HepG2 (cell line): ENCODE data around the gene C10orf90. TPM values are rescaled to one million over a fixed set of nuclear protein-coding genes. Genes with fewer than 3 reads are reported as not detected.

Experiments used
- ATAC-seq: fragments of 200-7000 bp; cut with Tn5 transposase; 3 replicates; pipeline ENCODE4 v1.9.1; 2020; ENCODE audit warnings: mild to moderate bottlenecking, moderate library complexity
- BruUV-seq: library from RNA; stranded (reverse); fragments of 400-500 nt; replicated peaks from 2 replicates; lab custom pipeline; 2021; lab: Mats Ljungman, UMichigan
- CTCF ChIA-PET: fragments of 300-600 bp; formaldehyde crosslinking; extraction: SDS; loops from one replicate; lab custom pipeline; 2021; ENCODE audit warnings: low total read pairs, inconsistent platforms, low intra/inter-chr PET ratio; lab: Yijun Ruan, JAX
- POLR2A ChIA-PET: fragments of 350-600 bp; sonication (Branson Sonifier 250); formaldehyde crosslinking; loops from one replicate; lab custom pipeline; 2020; ENCODE audit warnings: antibody characterized with exemption, inconsistent platforms; lab: Yijun Ruan, JAX
- DNase-seq: peaks from one replicate; pipeline ENCODE4 v3.0.0-alpha.2; 2015; ENCODE audit warnings: low spot score
- FAIRE-seq: peaks from 3 replicates; lab custom pipeline; 2011; peaks lifted over from hg19 to GRCh38; lab: Jason Lieb, UNC
- H2AFZ ChIP-seq: one replicate; pipeline ENCODE4 v1.6.1; 2011; ENCODE audit warnings: low read length, inconsistent platforms
- H3K27ac ChIP-seq: fragments of 300-600 bp; 3 replicates; pipeline ENCODE4 v1.8.0; 2011; ENCODE audit warnings: mixed run types, mild to moderate bottlenecking, mixed read lengths, low read length, inconsistent platforms; ENCODE audit not compliant: insufficient read depth; ENCODE audit errors: extremely low read length
- H3K27me3 ChIP-seq, 2 experiments: fragments of 200-600 bp in 1 of 2; 2 replicates in 1 of 2; 3 replicates in 1 of 2; pipeline versions ENCODE4 v1.6.0 to v1.8.0; 2011; ENCODE audit warnings: low read length in 2 of 2, mild to moderate bottlenecking in 2 of 2, moderate library complexity in 2 of 2, inconsistent platforms in 1 of 2; ENCODE audit not compliant: insufficient read depth in 2 of 2, control insufficient read depth in 1 of 2
- H3K36me3 ChIP-seq, 2 experiments: fragments of 200-600 bp in 1 of 2; replicated peaks in 1 of 2; 2 replicates in 1 of 2; 3 replicates in 1 of 2; pipeline versions ENCODE4 v1.5.1 to v1.8.0; 2011; ENCODE audit warnings: low read length in 2 of 2, inconsistent platforms in 1 of 2; ENCODE audit not compliant: insufficient read depth in 2 of 2, control insufficient read depth in 1 of 2
- H3K4me1 ChIP-seq: 2 replicates; pipeline ENCODE4 v1.5.1; 2012; ENCODE audit warnings: low read length, inconsistent platforms; ENCODE audit not compliant: insufficient read depth
- H3K4me2 ChIP-seq: 2 replicates; pipeline ENCODE4 v1.6.0; 2011; ENCODE audit warnings: low read depth, low read length, inconsistent platforms
- H3K4me3 ChIP-seq, 3 experiments: fragments of 200-600 bp in 1 of 3; sonication (generic), shearing (Covaris generic) in 1 of 3; replicated peaks in 1 of 3; 2 replicates each; pipeline ENCODE4 v1.5.1; 2011 to 2016; ENCODE audit warnings: low read length in 3 of 3, inconsistent platforms in 2 of 3, low read depth in 2 of 3, mild to moderate bottlenecking in 2 of 3, control low read depth in 1 of 3, mixed read lengths in 1 of 3; ENCODE audit not compliant: insufficient read depth in 1 of 3
- H3K79me2 ChIP-seq: one replicate; pipeline ENCODE4 v1.6.1; 2011; ENCODE audit warnings: low read length, inconsistent platforms; ENCODE audit not compliant: insufficient read depth
- H3K9ac ChIP-seq: 2 replicates; pipeline ENCODE4 v1.6.0; 2011; ENCODE audit warnings: mild to moderate bottlenecking, low read depth, low read length, inconsistent platforms; ENCODE audit not compliant: insufficient read depth
- H3K9me3 ChIP-seq: 2 replicates; pipeline ENCODE4 v1.5.1; 2012; ENCODE audit warnings: mild to moderate bottlenecking, low read length
- H4K20me1 ChIP-seq: 2 replicates; pipeline ENCODE4 v1.6.0; 2011; ENCODE audit warnings: inconsistent platforms, mild to moderate bottlenecking, low read length, moderate library complexity; ENCODE audit not compliant: insufficient read depth
- ATM ChIP-seq: fragments of 450-650 bp; IDR thresholded peaks from 2 replicates; pipeline ENCODE4 v1.7.1; 2017; ENCODE audit warnings: mild to moderate bottlenecking, borderline replicate concordance
- CENPT ChIP-seq: sonication (generic); formaldehyde crosslinking; IDR thresholded peaks from 2 replicates; pipeline ENCODE4 v1.8.0; 2022; ENCODE audit warnings: low read depth, mild to moderate bottlenecking, moderate library complexity, missing genetic modification reagents
- FOSL1 ChIP-seq: sonication (generic); formaldehyde crosslinking; IDR thresholded peaks from 2 replicates; pipeline ENCODE4 v1.9.0; 2021; ENCODE audit warnings: missing genetic modification reagents, borderline replicate concordance
- HOXA3 ChIP-seq: sonication (generic); formaldehyde crosslinking; IDR thresholded peaks from 2 replicates; pipeline ENCODE4 v1.5.0; 2020; ENCODE audit warnings: missing genetic modification reagents
- ZNF75D ChIP-seq: sonication (generic); formaldehyde crosslinking; IDR thresholded peaks from 2 replicates; pipeline ENCODE4 v1.8.1; 2023; ENCODE audit warnings: missing genetic modification reagents, mild to moderate bottlenecking, borderline replicate concordance
- WGBS: methylation state at CpG from one replicate; pipeline ENCODE4 v1.1.6; 2017; ENCODE audit warnings: low lambda C conversion rate; 5-methylcytosine and 5-hydroxymethylcytosine counted together
- in situ Hi-C: cut with HindIII; loops from 2 replicates; pipeline ENCODE4 v1.10.0; 2017; ENCODE audit warnings: low pct_unique_long_range_greater_than_20kb; ENCODE audit not compliant: extremely low pct_ligation_motif_present
- intact Hi-C: fragments of 100-400 bp; cut with micrococcal nuclease; formaldehyde crosslinking; loops from one replicate; pipeline ENCODE4 v1.10.0; 2022; ENCODE audit not compliant: unreplicated experiment
- polyA plus RNA-seq, 8 experiments: library from polyadenylated mRNA; depleted of rRNA in 3 of 8; stranded (reverse) in 7 of 8; unstranded in 1 of 8; fragments of >200 nt; fragmentation: Illumina TruSeq in 4 of 8; extraction: Trizol in 4 of 8; gene quantifications; 2 replicates each; pipeline versions ENCODE4 v1.2.1 to v1.2.3, GENCODE V29; 2011 to 2016; ENCODE audit warnings: low read depth in 4 of 8, missing spikeins in 1 of 8, mixed read lengths in 1 of 8; ENCODE audit not compliant: insufficient read depth in 1 of 8
- total RNA-seq, 5 experiments: library from RNA; depleted of rRNA; stranded (reverse); fragments of >200 nt; fragmentation: Illumina TruSeq; extraction: Trizol; gene quantifications; 2 replicates each; pipeline ENCODE4 v1.2.3, GENCODE V29; 2016; ENCODE audit warnings: low read depth in 1 of 5
- TF ChIP-seq, protein P1 (sequence below): sonication (generic); formaldehyde crosslinking; IDR thresholded peaks from 2 replicates; pipeline ENCODE4 v1.4.0; 2020; ENCODE audit warnings: mild to moderate bottlenecking, missing genetic modification reagents

The C10orf90 gene
- total and polyA plus RNA-seq, 2 of the 13 experiments (the other 11 are each of a cell fraction or from before 2014, with no cell fraction given): not detected

DNA sequence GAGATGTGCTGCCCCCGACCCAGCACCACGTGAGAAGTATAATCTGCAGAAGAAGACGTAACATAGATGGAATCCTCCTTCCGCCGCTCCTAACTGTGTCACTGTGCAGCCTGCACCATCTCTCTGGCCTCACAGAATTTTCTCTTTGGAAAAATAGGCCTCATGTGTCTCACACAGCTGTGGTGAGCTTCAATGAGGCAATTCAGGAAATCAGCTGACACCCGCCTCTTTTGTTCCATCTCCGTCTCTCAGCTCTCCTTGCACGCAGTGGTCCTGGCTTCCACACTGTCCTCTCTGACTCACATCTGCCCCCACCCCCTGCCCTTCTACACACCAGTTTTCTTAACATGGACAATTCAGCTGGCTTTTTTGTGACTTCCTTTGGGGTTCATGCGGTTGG, 7.2 kb downstream of the C10orf90 start:
- no peak overlapping the region for H3K27ac ChIP-seq
- CTCF ChIA-PET: no interaction called here
- no peaks in the 10 kb centered on the region for H4K20me1 ChIP-seq
- no TSS peak for BruUV-seq
- H3K4me1 ChIP-seq: no peaks in the 10 kb centered on the region
- H3K79me2 ChIP-seq: no peaks in the 10 kb centered on the region
- FAIRE-seq: no peak
- intact Hi-C loops (no loop called here), in situ Hi-C loops (no loop called here)
- H3K9me3 ChIP-seq: no peaks in the 10 kb centered on the region
- no peak for DNase-seq
- H3K4me3 ChIP-seq: no peak overlapping the region
- no peak overlapping the region for H2AFZ ChIP-seq
- no peaks in the 10 kb centered on the region for H3K36me3 ChIP-seq
- no peak for ATAC-seq
- H3K4me2 ChIP-seq: no peak overlapping the region
- no peak for TF ChIP-seq ATM
- TF ChIP-seq CENPT (CRISPR knock-in tag): no peak
- TF ChIP-seq, protein P1, sequence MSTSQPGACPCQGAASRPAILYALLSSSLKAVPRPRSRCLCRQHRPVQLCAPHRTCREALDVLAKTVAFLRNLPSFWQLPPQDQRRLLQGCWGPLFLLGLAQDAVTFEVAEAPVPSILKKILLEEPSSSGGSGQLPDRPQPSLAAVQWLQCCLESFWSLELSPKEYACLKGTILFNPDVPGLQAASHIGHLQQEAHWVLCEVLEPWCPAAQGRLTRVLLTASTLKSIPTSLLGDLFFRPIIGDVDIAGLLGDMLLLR (CRISPR knock-in tag): no peak
- TF ChIP-seq, all 625 proteins: peak for 0
- Histone ChIP-seq H3K9ac (no peak overlapping the region), H3K27me3 (peaks cover 0 to 16% of the 10 kb centered on the region in 2 experiments; a peak in 3 of 5 replicates)
- POLR2A ChIA-PET: no interaction called here
- 54% methylated on average over 9 of the region's 9 CpGs for WGBS

DNA sequence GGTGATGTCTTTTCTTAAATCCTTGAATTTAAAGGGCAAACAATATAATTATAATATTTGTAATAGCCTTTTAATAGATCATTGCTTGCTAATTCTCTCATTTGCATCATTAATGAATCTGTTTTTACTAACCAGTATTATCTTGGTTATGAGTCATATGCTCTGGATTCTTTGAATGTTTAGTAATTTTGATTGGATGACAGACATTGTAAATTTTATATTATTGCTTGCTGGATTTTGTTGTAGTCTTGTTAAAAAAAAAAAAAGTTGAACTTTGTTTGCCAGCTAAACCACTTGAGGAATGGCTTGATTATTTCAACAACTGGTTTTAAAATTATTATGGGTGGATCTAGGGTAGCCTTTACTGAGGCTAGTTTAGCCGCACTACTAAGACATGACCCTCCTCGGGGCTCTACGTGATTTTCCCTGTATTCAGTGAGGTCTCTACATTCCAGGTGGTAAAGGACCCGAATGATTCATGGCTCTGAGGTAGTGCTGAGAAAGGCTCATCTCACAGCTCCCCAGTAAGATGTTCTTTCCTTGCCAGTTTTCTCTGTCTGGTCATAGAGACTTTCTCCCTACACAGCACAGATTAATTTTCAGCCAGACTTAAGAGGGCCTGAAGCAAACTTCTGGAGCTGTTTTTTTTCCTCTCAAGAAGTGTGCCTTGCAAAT, 8.5 kb downstream of the C10orf90 start:
- DNase-seq (no peak), ATAC-seq (no peak), FAIRE-seq (no peak)
- no peaks in the 10 kb centered on the region for H4K20me1 ChIP-seq
- no peak overlapping the region for H3K27ac ChIP-seq
- WGBS: 6% methylated on average over 4 of the region's 4 CpGs
- H3K27me3 ChIP-seq: peaks cover 0 to 12% of the 10 kb centered on the region in 2 experiments; a peak in 3 of 5 replicates
- TF ChIP-seq HOXA3 (CRISPR knock-in tag): no peak
- no peak for TF ChIP-seq ZNF75D (CRISPR knock-in tag)
- no peak for TF ChIP-seq FOSL1 (CRISPR knock-in tag)
- no peak overlapping the region for H3K9ac ChIP-seq
- H3K9me3 ChIP-seq: no peaks in the 10 kb centered on the region
- no peaks in the 10 kb centered on the region for H3K36me3 ChIP-seq
- ChIA-PET POLR2A (no interaction called here), CTCF (no interaction called here)
- no peaks in the 10 kb centered on the region for H3K4me1 ChIP-seq
- H2AFZ ChIP-seq: no peak overlapping the region
- in situ Hi-C loops: no loop called here
- H3K79me2 ChIP-seq: no peaks in the 10 kb centered on the region
- no peak overlapping the region for H3K4me2 ChIP-seq
- intact Hi-C loops: no loop called here
- no peak overlapping the region for H3K4me3 ChIP-seq
- no TSS peak for BruUV-seq
